Right lobe of liver (tissue), 4 donors: ENCODE measurements around the gene NRF1.

Experiments
- CTCF ChIP-seq, 4 donors: fragments of 200-600 bp in 3 of 4; fragments of 450-650 bp in 1 of 4; IDR thresholded peaks; one replicate each; pipeline versions ENCODE4 v1.5.1 to v1.8.0; 2016 to 2022; ENCODE audit warnings: antibody characterized with exemption in 4 of 4, mild to moderate bottlenecking in 2 of 4
- POLR2A ChIP-seq: fragments of 450-650 bp; IDR thresholded peaks from one replicate; pipeline ENCODE4 v1.6.1; 2017; ENCODE audit warnings: antibody characterized with exemption, mild to moderate bottlenecking
- donor health status: DM: no; HTN: no; CAD: no.
- donor health status: DM: no; HTN: no; CAD: no.
- donor health status: DM: no; HTN: yes; CAD: no.

- TF ChIP-seq CTCF (IDR thresholded peaks at IDR 0.05) (no peak), POLR2A (no peak)
Observed at GRCh38 chr7:129786825-129787563, 175.5 kb downstream of the NRF1 start.
